CD4-positive, alpha-beta T cell treated with Interferon gamma for 1 hour (primary cell): Measurements from ENCODE around the gene BTNL2.
"Not testable (repeated sequence)": the region's sequence is repeated elsewhere in the genome, so short reads cannot be mapped to it uniquely, and the experiment has no call there.

ENCODE experiments used
- DNase-seq: peaks from one replicate; pipeline ENCODE4 v3.0.0-alpha.2; 2020

The BTNL2 gene

GRCh38 chr6:32359225-32359624 is 47.8 kb downstream of the BTNL2 start:
- DNase-seq, result not testable (repeated sequence)

- DNase-seq, result not testable (repeated sequence)
Observed at GRCh38 chr6:32358548-32358947, 48.4 kb downstream of the BTNL2 start.

- no peak for DNase-seq
Observed at GRCh38 chr6:32355018-32355417, 52.0 kb downstream of the BTNL2 start.

GRCh38 chr6:32353348-32353747 is 53.6 kb downstream of the BTNL2 start:
- no peak for DNase-seq
